GM21360 (cell line): Measurements from ENCODE around the gene CYP21A2.
"Not testable (repeated sequence)": the region's sequence is repeated elsewhere in the genome, so short reads cannot be mapped to it uniquely, and the experiment has no call there.

ENCODE experiments used
- ATAC-seq: cut with Tn5 transposase; IDR thresholded peaks from one replicate; pipeline ENCODE4 v1.9.1; 2021; ENCODE audit warnings: mild to moderate bottlenecking, moderate library complexity; ENCODE audit not compliant: unreplicated experiment

CYP21A2 gene

DNA sequence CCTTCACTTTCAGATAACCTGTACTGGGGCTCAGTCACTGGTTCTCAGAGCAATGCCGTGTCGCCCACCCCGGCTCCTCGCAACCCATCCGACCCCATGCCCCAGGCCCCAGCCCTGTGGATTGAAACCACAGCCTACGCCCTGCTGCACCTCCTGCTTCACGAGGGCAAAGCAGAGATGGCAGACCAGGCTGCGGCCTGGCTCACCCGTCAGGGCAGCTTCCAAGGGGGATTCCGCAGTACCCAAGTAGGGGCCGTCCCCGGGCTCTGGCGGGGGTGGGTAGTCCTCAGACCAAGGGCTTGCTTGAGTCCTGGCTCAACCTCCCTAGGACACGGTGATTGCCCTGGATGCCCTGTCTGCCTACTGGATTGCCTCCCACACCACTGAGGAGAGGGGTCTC lies 8.7 kb upstream of the CYP21A2 start:
- not testable (repeated sequence) for ATAC-seq

DNA sequence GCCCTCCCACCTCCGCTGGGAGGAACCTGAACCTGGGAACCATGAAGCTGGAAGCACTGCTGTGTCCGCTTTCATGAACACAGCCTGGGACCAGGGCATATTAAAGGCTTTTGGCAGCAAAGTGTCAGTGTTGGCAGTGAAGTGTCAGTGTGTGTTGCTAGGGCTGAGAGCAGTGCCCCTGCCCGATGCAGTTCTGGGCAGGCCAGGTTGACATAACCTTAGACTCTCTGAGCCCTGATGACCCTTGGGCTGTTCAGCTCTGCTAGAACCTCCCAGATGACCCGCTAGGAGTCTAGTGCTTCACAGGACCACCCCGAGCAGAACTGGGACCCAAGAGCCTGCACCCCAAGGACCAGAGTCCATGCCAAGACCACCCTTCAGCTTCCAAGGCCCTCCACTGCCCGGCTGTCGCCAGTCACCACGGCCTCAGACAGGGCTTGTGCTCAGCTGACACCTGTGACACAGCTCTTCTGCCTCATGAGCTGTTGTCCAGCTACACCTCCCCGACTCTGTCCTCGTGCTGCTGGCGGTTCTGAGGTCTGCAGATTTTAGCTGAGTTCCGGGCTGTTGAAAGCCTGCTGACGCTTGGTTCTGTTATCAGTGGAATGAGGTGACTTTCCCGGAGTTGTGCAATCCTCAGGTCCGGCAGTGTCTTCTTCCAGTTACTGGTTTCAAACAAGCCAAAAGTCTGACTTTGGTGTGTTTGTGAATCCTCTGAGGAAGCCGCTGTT lies 2.8 kb upstream of the CYP21A2 start:
- ATAC-seq: not testable (repeated sequence)

GRCh38 chr6:32037136-32037535 lies 1.1 kb upstream of the CYP21A2 start:
- not testable (repeated sequence) for ATAC-seq

- not testable (repeated sequence) for ATAC-seq
These were observed 663 bp downstream of the CYP21A2 start for GRCh38 chr6:32038878-32039277.

DNA sequence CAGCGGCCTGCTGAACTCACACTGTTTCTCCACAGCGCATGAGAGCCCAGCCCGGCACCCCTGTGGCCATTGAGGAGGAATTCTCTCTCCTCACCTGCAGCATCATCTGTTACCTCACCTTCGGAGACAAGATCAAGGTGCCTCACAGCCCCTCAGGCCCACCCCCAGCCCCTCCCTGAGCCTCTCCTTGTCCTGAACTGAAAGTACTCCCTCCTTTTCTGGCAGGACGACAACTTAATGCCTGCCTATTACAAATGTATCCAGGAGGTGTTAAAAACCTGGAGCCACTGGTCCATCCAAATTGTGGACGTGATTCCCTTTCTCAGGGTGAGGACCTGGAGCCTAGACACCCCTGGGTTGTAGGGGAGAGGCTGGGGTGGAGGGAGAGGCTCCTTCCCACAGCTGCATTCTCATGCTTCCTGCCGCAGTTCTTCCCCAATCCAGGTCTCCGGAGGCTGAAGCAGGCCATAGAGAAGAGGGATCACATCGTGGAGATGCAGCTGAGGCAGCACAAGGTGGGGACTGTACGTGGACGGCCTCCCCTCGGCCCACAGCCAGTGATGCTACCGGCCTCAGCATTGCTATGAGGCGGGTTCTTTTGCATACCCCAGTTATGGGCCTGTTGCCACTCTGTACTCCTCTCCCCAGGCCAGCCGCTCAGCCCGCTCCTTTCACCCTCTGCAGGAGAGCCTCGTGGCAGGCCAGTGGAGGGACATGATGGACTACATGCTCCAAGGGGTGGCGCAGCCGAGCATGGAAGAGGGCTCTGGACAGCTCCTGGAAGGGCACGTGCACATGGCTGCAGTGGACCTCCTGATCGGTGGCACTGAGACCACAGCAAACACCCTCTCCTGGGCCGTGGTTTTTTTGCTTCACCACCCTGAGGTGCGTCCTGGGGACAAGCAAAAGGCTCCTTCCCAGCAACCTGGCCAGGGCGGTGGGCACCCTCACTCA lies 1.4 kb downstream of the CYP21A2 start:
- not testable (repeated sequence) for ATAC-seq

GRCh38 chr6:32040299-32041049 lies 2.3 kb downstream of the CYP21A2 start:
- not testable (repeated sequence) for ATAC-seq

DNA sequence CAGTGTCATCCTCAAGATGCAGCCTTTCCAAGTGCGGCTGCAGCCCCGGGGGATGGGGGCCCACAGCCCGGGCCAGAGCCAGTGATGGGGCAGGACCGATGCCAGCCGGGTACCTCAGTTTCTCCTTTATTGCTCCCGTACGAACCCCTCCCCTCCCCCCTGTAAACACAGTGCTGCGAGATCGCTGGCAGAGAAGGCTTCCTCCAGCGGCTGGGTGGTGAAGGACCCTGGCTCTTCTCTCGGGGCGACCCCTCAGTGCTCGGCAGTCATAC lies 2.8 kb downstream of the CYP21A2 start:
- ATAC-seq: not testable (repeated sequence)

DNA sequence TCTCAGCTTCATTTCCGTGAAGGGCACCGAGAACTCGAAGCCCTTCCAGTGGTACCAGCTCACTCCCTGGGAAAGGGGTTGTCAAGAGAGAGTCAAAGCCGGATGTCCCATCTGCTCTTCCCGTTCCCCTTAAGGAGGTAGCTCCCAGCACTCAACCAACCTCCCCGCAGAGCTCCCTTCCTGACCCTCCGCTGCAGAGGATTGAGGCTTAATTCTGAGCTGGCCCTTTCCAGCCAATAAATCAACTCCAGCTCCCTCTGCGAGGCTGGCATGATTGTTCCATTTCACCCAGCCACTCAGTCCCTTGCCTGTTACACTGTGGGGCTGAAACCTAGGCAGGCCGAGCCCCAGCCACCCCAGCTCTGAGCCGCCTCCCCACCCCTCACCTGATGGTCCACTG lies 3.2 kb downstream of the CYP21A2 start:
- ATAC-seq: not testable (repeated sequence)

DNA sequence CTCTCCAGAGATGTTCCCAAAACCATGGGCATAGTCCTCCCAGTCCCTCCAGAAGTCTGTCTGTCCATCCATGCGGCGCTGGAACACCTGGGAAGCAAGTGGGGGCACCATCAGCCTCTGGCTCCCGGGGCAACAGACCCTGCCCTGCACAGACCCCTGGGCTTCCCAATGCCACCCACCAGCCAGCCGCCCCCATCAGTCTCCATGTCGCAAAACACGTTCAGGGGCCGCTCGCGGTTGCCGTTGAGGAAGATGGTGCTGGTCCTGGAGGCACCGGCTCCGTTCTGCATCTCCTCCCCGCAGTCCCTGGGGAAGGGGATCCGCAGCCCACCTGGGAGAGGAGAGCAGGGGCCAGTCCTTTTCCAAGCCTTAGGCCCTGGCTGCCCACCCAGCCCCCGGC lies 4.1 kb downstream of the CYP21A2 start:
- ATAC-seq: not testable (repeated sequence)

- not testable (repeated sequence) for ATAC-seq
These were observed 5.6 kb downstream of the CYP21A2 start for GRCh38 chr6:32043589-32044380.

DNA sequence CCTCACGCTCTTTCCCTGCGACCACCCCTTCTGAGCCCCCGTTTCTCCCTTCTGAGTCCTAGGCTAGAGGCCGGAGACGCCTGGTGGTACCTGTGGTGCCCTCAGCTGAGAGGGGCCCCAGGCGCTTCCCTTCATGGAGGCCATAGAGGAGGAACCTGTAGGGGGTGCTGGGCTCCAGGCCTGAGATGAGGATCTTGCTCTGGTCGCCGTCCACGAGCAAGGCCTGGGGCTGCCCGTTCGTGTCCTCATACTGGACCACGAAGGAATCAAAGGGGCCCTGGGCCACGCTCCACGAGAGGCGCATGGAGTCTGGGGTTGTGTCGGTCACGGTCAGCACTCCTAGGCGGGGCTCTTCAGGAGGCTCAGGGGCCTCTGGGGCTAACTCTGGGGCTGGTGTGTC lies 6.7 kb downstream of the CYP21A2 start:
- ATAC-seq: not testable (repeated sequence)

- ATAC-seq: no peak
These were observed 7.7 kb downstream of the CYP21A2 start for GRCh38 chr6:32045811-32046449.

GRCh38 chr6:32046450-32047083 lies 8.4 kb downstream of the CYP21A2 start:
- no peak for ATAC-seq

- no peak for ATAC-seq
These were observed 8.9 kb downstream of the CYP21A2 start for GRCh38 chr6:32047084-32047478.

DNA sequence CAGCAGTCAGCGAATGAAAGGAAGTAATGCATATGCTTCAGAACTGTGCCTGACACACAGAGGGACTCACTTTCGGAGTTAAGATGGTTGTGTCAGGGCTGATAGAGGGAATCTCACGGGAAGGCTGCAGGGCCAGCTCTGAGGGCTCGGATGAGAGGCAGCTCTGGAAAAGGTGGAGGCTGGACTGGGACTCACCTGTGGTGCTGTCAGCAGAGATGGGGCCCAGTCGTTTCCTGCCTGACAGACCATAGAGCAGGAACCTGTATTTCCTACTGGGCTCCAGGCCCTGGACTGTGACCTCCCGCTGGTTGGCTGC lies 9.3 kb downstream of the CYP21A2 start:
- ATAC-seq: no peak

GRCh38 chr6:32047855-32048766 lies 9.9 kb downstream of the CYP21A2 start:
- no peak for ATAC-seq

DNA sequence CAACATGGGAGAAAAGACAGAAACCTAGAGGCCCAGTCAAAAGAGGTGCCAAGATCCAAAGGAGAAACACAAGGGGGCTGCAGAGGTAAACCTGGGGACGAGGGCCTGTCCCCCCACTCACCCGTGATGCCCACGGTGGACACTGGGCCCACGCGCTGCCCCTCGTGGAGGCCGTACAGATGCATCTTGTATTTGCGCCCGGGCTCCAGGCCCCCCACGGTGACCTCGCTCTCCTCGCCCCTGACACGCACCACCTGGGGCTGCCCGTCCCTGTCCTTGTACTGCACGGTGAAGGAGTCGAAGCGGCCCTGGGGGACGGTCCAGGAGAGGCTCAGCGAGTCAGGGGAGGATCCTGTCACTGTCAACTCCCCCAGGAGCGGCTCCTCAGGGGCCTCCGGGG lies 10.9 kb downstream of the CYP21A2 start:
- ATAC-seq: not testable (repeated sequence)

GRCh38 chr6:32049736-32050135 lies 11.5 kb downstream of the CYP21A2 start:
- not testable (repeated sequence) for ATAC-seq

DNA sequence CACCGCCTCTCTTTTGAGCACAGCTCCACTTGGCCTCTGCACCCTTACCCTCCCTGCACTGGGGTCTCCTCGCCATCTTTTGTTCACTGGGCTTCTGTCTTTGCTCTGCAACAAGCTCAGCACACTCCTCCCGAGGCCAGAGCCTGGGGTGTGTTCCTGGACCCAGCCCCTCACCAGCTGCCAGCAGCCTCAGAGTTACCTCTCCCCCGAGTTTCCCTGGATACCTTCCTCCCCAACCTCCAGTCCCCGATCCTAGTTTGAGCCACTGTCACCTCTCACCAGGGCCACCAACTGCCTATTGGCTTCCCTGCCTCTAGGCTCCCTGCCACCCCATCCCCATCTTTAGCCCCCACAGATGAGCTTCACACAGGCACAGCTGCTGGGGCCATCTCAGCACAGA lies 12.3 kb downstream of the CYP21A2 start:
- ATAC-seq: no peak
